GM12878 (cell line): ENCODE data around the gene PGRMC1. TPM values are rescaled to one million over a fixed set of nuclear protein-coding genes. Genes with fewer than 3 reads are reported as not detected.

Source experiments
- ATAC-seq: fragments of 200-7000 bp; cut with Tn5 transposase; 3 replicates; pipeline ENCODE4 v1.9.1; 2020; ENCODE audit warnings: mild to moderate bottlenecking, moderate library complexity
- BruUV-seq: library from RNA; stranded (reverse); fragments of 400-500 nt; replicated peaks from 2 replicates; lab custom pipeline; 2021; lab: Mats Ljungman, UMichigan
- CTCF ChIA-PET: fragments of 300-600 bp; sonication (Branson Sonifier 250); formaldehyde crosslinking; extraction: SDS; loops from one replicate; lab custom pipeline; 2021; ENCODE audit warnings: inconsistent platforms; lab: Yijun Ruan, JAX
- POLR2A ChIA-PET: fragments of 350-600 bp; formaldehyde crosslinking; extraction: SDS; loops from one replicate; lab custom pipeline; 2021; ENCODE audit warnings: inconsistent platforms; lab: Charles Lee
- RAD21 ChIA-PET: fragments of 300-600 bp; sonication (Branson Sonifier 250); formaldehyde crosslinking; loops from one replicate; lab custom pipeline; 2023; ENCODE audit warnings: antibody characterized with exemption; ENCODE audit not compliant: unreplicated experiment; lab: Charles Lee
- SMC1A ChIA-PET: fragments of 300-600 bp; sonication (Branson Sonifier 250); formaldehyde crosslinking; loops from one replicate; lab custom pipeline; 2023; ENCODE audit not compliant: unreplicated experiment, uncharacterized antibody; lab: Charles Lee
- DNase-seq: peaks from one replicate; pipeline ENCODE4 v3.0.0-alpha.2; 2011; ENCODE audit warnings: low read depth, low spot score
- FAIRE-seq: peaks from 3 replicates; lab custom pipeline; 2011; peaks lifted over from hg19 to GRCh38; lab: Jason Lieb, UNC
- H2AFZ ChIP-seq: 2 replicates; pipeline ENCODE4 v1.6.0; 2011; ENCODE audit warnings: low read depth, low read length, control low read depth; ENCODE audit not compliant: control insufficient read depth
- H3K27ac ChIP-seq: 2 replicates; pipeline ENCODE4 v1.5.1; 2011; ENCODE audit warnings: control low read depth; ENCODE audit not compliant: control insufficient read depth, insufficient read depth
- H3K27me3 ChIP-seq, 2 experiments: replicated peaks in 1 of 2; 2 replicates each; pipeline versions ENCODE4 v1.6.0 to v1.6.1; 2011; ENCODE audit warnings: low read length in 1 of 2; ENCODE audit not compliant: control insufficient read depth in 2 of 2, insufficient read depth in 2 of 2
- H3K36me3 ChIP-seq, 2 experiments: 2 replicates each; pipeline ENCODE4 v1.5.1; 2011; ENCODE audit warnings: low read length in 1 of 2; ENCODE audit not compliant: control insufficient read depth in 2 of 2, insufficient read depth in 2 of 2
- H3K4me1 ChIP-seq: 2 replicates; pipeline ENCODE4 v1.6.1; 2011; ENCODE audit warnings: mild to moderate bottlenecking, low read length, moderate library complexity, mixed read lengths; ENCODE audit not compliant: control insufficient read depth, insufficient read depth
- H3K4me2 ChIP-seq: 2 replicates; pipeline ENCODE4 v1.6.0; 2011; ENCODE audit warnings: control low read depth; ENCODE audit not compliant: control insufficient read depth, insufficient read depth
- H3K4me3 ChIP-seq: fragments of 200-600 bp; sonication (generic); 2 replicates; pipeline ENCODE4 v1.5.1; 2016
- H3K79me2 ChIP-seq: 2 replicates; pipeline ENCODE4 v1.6.0; 2011; ENCODE audit warnings: low read length; ENCODE audit not compliant: control insufficient read depth, insufficient read depth
- H3K9ac ChIP-seq: 2 replicates; pipeline ENCODE4 v1.8.0; 2011; ENCODE audit warnings: low read length, control low read depth, mixed read lengths; ENCODE audit not compliant: control insufficient read depth, insufficient read depth
- H3K9me3 ChIP-seq: replicated peaks from 3 replicates; pipeline ENCODE4 v1.5.1; 2011; ENCODE audit warnings: mild to moderate bottlenecking, low read length; ENCODE audit not compliant: control insufficient read depth, insufficient read depth
- H4K20me1 ChIP-seq: 2 replicates; pipeline ENCODE4 v1.6.0; 2011; ENCODE audit not compliant: control insufficient read depth, insufficient read depth
- ASH2L ChIP-seq: fragments of 300-600, 200-600 bp; sonication (generic); IDR thresholded peaks from 2 replicates; pipeline ENCODE4 v1.6.1; 2017; ENCODE audit warnings: low read depth, mild to moderate bottlenecking, borderline replicate concordance
- BHLHE40 ChIP-seq, 2 experiments: fragments of 450-650 bp in 1 of 2; IDR thresholded peaks; 2 replicates each; pipeline ENCODE4 v1.6.1; 2011 to 2017; ENCODE audit warnings: low read depth in 2 of 2, borderline replicate concordance in 1 of 2, improper control_type of control experiment in 1 of 2, low read length in 1 of 2, mild to moderate bottlenecking in 1 of 2
- EGR1 ChIP-seq, 2 experiments: IDR thresholded peaks; 1 replicate in 1 of 2; 2 replicates in 1 of 2; pipeline ENCODE4 v1.6.1; 2011 to 2012; ENCODE audit warnings: low read depth in 2 of 2, low read length in 2 of 2, borderline replicate concordance in 1 of 2, mild to moderate bottlenecking in 1 of 2, moderate library complexity in 1 of 2
- GATAD2B ChIP-seq: fragments of 450-650 bp; conservative IDR thresholded peaks from 2 replicates; pipeline ENCODE4 v1.6.1; 2017; ENCODE audit warnings: low read depth, mild to moderate bottlenecking, moderate library complexity
- HDGF ChIP-seq: fragments of 450-650 bp; IDR thresholded peaks from 2 replicates; pipeline ENCODE4 v1.6.1; 2016; ENCODE audit warnings: antibody characterized with exemption
- KDM1A ChIP-seq: fragments of 200-600 bp; sonication (generic); IDR thresholded peaks from 2 replicates; pipeline ENCODE4 v1.6.1; 2016; ENCODE audit warnings: borderline replicate concordance
- NFYB ChIP-seq: IDR thresholded peaks from 2 replicates; pipeline ENCODE4 v1.6.1; 2011; ENCODE audit warnings: low read depth, mild to moderate bottlenecking, low read length, improper control_type of control experiment, moderate library complexity; ENCODE audit not compliant: insufficient read depth
- NR2C1 ChIP-seq: fragments of 450-650 bp; IDR thresholded peaks from 2 replicates; pipeline ENCODE4 v1.6.1; 2017; ENCODE audit warnings: antibody characterized with exemption, mild to moderate bottlenecking, moderate library complexity
- RBBP5 ChIP-seq: fragments of 200-600 bp; sonication (generic); conservative IDR thresholded peaks from 2 replicates; pipeline ENCODE4 v1.6.1; 2016
- RELA ChIP-seq: fragments of 450-650 bp; IDR thresholded peaks from 2 replicates; pipeline ENCODE4 v1.8.0; 2014; ENCODE audit warnings: borderline replicate concordance; ENCODE audit not compliant: partially characterized antibody
- SP1 ChIP-seq: IDR thresholded peaks from one replicate; pipeline ENCODE4 v1.6.1; 2011; ENCODE audit warnings: low read depth, low read length
- ZNF274 ChIP-seq: IDR thresholded peaks from one replicate; pipeline ENCODE4 v1.8.0; 2011; ENCODE audit not compliant: insufficient read length, insufficient read depth
- ZZZ3 ChIP-seq: IDR thresholded peaks from 2 replicates; pipeline ENCODE4 v1.6.1; 2011; ENCODE audit warnings: low read depth; ENCODE audit not compliant: control insufficient read depth, insufficient read length
- WGBS: methylation state at CpG from one replicate; pipeline ENCODE4 v1.1.6; 2016; ENCODE audit warnings: low lambda C conversion rate; ENCODE audit not compliant: insufficient replicate concordance, insufficient coverage; ENCODE audit errors: missing lambda C conversion rate; 5-methylcytosine and 5-hydroxymethylcytosine counted together
- in situ Hi-C: fragments of 300-500 bp; cut with MboI; formaldehyde crosslinking; loops from 9 replicates; pipeline ENCODE4 v1.14.3; 2018; ENCODE audit warnings: mixed read lengths
- intact Hi-C: fragments of 100-400 bp; cut with micrococcal nuclease; formaldehyde crosslinking; loops from one replicate; pipeline ENCODE4 v1.14.2; 2022; ENCODE audit not compliant: unreplicated experiment
- polyA plus RNA-seq, 11 experiments: library from polyadenylated mRNA; depleted of rRNA in 4 of 11; unstranded in 6 of 11; stranded (reverse) in 5 of 11; fragments of >200 nt; fragmentation: Nextera tagmentation in 4 of 11; fragmentation: Illumina TruSeq in 1 of 11; extraction: Ambion mirVana in 4 of 11; extraction: Trizol in 1 of 11; gene quantifications; 1 replicate in 1 of 11; 2 replicates in 10 of 11; pipeline versions ENCODE4 v1.2.1 to v1.2.3, GENCODE V29; 2011 to 2016; ENCODE audit warnings: inconsistent platforms in 2 of 11, missing spikeins in 2 of 11, low read depth in 1 of 11
- total RNA-seq, 4 experiments: library from RNA; depleted of rRNA in 3 of 4; stranded (reverse); fragments of >200 nt in 3 of 4; fragmentation: Illumina TruSeq in 1 of 4; extraction: Trizol in 1 of 4; gene quantifications; 2 replicates each; pipeline versions ENCODE4 v1.2.1 to v1.2.3, GENCODE V29; 2013 to 2021
- TF ChIP-seq, protein P1 (sequence below): IDR thresholded peaks from 2 replicates; pipeline ENCODE4 v1.6.1; 2011; ENCODE audit warnings: low read depth, mild to moderate bottlenecking, low read length, moderate library complexity, borderline replicate concordance; ENCODE audit errors: extremely low read depth

The PGRMC1 gene
- total and polyA plus RNA-seq, 10 of the 15 experiments (the other 5 are each of a cell fraction or from before 2014, with no cell fraction given) = 13.6 to 60.9 (median 43.3) TPM

DNA sequence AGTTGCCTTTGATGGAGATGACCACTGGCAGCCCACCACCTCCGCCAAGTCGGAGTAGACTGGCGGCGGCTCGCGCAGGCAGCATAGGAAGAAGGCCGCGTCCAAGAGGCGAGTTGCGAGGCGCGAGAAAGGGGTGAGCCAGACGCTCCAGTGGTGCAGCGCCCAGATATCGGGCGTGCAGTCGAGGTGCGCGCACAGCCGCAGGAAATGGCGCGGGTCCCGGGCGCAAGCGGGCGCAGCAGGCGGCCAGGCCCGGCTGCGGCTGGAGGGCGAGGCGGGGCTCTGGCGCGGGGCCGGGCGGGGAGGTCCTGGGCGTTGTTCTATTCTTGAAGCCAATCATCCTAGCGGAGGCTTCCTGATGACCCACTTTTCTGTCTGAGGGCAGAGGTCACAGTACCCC is 13.2 kb upstream of the PGRMC1 start:
- TF ChIP-seq RBBP5 (no peak), ZZZ3 (no peak), SP1 (no peak), RELA (no peak), GATAD2B (no peak), NFYB (no peak), KDM1A (no peak), HDGF (no peak), BHLHE40 (IDR thresholded peaks at IDR 0.05; ENCODE audit: borderline replicate concordance in 1 of 2, low read depth in 2 of 2, low read length in 1 of 2) (no peak), EGR1 (IDR thresholded peaks at IDR 0.05; ENCODE audit: borderline replicate concordance in 1 of 2, low read depth in 2 of 2, low read length in 2 of 2) (no peak), ZNF274 (no peak), ASH2L (no peak), NR2C1 (no peak)
- TF ChIP-seq, protein P1, sequence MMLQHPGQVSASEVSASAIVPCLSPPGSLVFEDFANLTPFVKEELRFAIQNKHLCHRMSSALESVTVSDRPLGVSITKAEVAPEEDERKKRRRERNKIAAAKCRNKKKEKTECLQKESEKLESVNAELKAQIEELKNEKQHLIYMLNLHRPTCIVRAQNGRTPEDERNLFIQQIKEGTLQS = no peak
- ChIA-PET SMC1A (no interaction called here), CTCF (no interaction called here), POLR2A (no interaction called here), RAD21 (no interaction called here)
- DNase-seq = no peak
- Histone ChIP-seq H4K20me1 (no peaks in the 10 kb centered on the region), H3K27me3 (peaks cover 0 to 4% of the 10 kb centered on the region in 2 experiments; a peak in 1 of 4 replicates), H3K36me3 (no peaks in the 10 kb centered on the region), H3K4me1 (no peaks in the 10 kb centered on the region), H3K27ac (no peak overlapping the region), H3K9ac (no peak overlapping the region), H3K9me3 (no peaks in the 10 kb centered on the region), H2AFZ (no peak overlapping the region), H3K4me3 (no peak overlapping the region), H3K79me2 (no peaks in the 10 kb centered on the region), H3K4me2 (no peak overlapping the region)
- BruUV-seq = no TSS peak
- in situ Hi-C loops = no loop called here
- no peak for ATAC-seq
- no peak for FAIRE-seq
- intact Hi-C loops = no loop called here
- WGBS = 93% methylated on average over 10 of the region's 37 CpGs
